ENCODE measurements around the gene SMAP1.

SMAP1 gene

DNA sequence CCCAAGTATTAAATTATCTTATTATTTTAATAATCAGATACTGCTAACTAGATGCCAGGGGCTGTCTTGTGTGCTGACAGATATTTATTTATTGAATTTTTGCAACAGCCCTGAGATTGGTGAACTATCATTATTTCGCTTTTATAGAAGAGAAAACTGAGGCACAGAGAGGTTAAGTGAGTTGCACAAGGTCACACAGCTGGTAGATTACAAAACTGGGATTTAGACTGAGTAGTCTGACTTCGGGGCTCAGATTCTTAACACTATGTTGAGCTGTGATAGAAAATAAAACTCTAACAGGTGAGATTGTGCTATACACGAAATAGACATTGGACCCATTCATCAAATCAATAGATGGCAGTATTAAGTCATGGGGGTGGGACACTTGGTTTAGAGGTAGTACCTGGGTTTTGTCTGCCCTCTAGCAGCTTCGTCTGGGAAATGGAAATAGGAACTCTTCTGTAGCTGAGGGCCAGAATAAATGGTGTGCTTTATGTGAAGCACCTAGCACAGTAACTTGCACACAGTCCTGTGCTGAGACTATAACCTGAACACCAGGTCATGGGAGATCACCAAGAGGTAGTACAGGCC is 175.7 kb downstream of the SMAP1 start:
- no peak for DNase-seq

DNA sequence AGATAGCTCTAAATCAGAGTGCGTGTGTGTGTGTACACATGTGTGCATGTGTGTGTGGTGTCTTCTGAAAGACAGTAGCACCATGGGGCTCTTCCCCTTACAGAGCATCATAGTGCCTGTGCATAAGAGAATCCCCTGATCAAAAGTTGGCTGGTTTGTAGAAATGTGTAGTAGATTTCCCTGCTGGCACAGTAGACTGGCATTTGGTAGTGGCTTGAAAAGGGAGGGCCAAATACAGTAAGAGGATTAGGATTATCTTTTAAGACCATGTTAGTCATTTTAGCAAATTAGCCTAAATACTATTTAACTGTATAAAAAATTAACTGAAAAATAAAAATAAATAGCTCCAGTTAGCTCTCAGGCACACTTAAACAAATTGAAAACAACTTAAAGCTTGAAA is 176.6 kb downstream of the SMAP1 start:
- DNase-seq, result no peak

DNA sequence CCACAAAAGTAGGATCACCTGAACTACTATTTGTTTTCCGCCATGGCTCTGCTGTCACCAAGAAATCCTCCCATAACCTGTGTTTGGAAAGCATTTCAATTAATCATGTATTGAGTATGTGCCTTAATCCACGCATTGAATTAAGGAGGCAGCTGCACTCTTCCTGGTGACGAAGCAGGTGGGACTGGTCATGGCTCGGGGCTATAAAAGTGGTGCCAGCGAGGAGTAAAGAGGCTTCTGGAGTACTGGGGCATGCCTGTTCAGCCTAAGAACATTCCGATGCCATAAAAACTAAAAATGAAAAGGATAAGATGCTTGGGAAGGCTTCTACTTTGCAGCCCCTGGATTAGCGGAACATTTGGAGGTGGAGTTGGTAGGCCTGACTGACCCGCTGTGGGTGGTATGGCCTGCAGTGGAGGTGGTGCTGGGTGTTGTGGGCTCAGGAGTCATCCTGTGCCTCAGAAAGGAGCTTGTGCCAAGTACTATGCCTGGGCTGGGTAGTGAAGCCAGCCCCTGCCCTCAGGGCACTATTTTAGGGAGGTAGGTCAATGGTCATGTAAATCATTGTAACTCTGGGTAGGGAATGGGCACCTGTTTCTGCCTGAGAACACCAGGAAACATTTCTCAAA is 178.6 kb downstream of the SMAP1 start:
- peak; percentile 30 to 79 for DNase-seq

DNA sequence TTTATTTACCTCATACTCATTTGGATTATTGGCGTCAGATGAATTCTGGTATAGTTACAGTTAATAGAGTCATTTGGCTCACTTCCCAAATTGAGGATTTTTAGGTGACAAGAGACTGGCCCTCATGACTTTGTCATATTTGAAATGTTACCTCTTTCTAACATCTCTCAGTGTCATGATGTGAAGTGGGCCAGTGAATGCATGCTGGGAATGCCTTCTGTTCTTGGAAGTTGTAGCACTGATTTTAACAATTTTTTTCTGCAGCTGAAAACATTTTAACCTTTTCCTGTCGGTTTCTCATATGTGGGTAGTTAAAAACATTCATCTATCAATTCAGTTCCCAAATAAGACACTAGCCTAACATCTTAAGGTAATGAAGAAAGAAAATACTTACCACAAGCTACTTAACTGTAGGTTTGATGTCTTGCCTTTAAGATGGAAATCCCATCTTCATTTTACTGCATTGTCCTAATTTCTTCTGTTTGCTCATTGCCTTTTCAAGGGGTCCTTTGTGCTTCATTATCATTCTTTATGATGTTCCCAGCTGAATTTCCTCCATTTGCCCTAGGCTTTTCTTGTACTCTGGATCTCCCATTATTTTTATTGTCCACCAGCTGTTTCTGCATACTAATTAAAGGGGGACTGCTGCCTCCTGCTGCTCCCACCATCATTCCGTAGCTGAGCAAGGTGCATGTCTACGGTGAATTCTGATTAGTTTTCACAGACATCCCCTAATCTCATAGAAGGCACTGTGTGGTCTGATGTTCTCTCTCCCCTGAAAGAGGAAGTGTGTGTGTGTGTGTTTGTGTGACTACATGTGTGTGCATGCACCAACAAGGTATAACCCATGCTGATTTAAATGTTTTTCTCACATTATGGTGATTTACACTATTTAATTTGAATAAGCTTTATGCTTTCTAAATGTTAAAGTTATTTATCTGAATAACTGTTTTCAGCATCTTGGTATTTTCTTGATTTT is 179.7 kb downstream of the SMAP1 start:
- peak in 1 of 2 experiments; percentile 7 for DNase-seq

DNA sequence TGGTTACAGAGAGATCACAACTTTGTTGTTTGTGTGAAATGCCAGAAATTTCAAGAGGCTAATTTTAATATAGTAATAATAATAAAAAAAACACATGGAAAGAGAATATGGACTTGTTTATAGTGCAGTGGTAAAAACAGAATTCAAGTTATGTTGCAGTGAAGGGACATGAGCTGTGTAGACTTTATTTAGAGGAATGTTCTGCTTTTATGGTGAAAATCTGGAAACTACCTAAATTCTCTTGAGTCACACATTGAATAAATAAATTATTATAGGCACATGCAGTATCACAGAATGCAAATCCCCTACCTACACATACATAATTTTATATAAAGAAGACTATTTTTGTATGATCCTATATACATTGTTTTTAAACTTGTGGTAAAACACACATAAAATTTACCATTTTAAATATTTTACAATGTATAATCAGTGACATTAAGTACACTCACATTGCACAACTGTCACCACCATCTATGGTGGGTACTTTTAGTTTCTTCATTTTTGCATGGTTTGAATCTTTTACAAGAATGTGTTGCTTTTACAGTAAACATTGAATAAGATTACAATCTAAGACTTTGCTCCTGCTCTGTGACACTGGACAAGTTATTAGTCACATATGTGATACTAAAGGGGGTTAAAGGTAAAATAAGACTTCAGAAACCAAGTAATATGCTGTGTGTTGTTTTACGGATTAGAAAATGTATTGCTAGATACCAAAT is 181.8 kb downstream of the SMAP1 start:
- DNase-seq, result no peak

DNA sequence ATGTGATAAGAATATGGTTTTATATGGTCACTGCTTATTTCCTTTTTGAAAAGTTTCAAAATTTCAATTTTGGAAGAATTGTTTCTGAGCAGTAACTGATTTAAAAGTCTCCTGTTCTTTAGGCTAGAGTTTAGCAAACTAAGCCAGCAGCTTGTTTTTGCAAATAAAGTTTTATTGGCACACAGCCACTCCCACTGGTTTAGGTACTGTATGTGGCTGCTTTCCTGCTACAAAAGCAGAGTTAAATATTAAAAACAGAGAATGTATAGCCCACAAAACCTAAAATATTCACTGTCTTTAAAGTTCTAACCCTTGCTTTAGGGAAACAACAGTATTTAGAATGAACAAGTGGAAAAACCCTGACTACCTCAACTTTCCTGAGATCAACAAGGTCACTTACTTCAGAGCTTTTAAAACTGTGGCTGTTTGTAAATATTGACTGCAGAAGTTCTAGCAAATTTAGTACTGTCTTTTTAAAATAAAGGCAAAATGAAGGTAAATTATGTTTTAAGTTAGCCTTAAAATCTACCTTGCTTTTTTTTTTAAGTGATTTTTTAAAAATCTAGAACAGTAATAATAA is 185.1 kb downstream of the SMAP1 start:
- no peak for DNase-seq

DNA sequence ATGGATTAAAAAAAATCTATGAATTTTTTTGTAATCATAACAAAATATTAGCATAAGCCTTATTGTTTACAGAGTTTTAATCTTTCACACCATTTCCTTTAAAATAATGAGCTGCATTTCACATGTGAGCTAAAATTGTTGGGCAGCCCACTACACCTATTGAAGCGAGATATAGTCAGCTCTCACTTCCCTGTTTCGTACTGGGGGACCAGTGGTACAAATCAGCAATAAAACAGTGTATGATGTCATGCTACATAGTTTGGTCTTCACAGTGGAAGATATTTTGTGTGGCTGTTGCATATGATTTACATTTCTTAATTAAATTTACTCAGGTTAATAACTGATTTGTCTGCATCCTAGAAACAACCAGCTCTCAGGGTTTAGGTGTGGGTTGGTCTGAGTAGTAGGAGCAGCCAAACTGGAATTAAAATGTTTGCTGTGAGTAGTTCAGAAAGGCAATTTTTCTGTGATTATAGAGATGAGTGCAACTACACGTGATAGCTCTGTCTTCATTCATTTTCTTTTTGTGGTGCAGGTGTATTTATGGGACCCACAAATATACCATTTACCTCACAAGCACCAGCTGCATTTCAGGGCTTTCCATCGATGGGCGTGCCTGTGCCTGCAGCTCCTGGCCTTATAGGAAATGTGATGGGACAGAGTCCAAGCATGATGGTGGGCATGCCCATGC is 189.8 kb downstream of the SMAP1 start:
- DNase-seq, result peak in 1 of 2 experiments; percentile 46

DNA sequence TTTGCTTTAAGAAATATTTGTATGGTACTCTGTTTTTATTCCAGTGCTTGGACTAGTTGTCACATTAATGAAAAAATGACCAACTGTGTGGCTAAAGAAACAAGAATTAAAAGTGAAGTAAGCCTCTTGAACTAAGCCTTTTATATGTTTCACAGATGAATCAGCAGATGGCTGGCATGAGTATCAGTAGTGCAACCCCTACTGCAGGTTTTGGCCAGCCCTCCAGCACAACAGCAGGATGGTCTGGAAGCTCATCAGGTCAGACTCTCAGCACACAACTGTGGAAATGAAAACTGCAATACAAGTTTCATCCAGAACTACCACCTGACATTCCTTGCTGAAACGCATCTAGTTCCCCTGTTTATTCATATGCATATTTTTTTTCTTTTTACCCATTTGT is 192.4 kb downstream of the SMAP1 start:
- DNase-seq, result peak in 1 of 2 experiments; percentile 1

DNA sequence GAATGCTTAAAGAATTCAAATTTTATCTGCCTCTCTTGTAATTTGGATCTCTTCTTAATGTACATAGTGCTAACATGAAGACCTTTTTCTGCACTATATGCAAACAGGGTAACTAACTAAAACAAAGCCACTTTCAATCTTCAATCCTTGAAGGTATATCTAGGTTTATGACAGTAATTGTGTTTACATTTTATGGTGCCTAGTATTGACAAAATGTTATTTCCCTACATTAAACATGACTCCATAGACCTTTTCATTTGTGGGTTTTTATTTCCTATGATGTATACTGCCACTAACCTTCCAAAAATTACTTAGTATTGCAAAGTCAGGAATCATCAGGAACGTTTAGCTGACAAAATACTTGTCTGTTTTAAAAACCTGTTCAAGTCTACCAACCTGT is 193.2 kb downstream of the SMAP1 start:
- DNase-seq, result no peak

DNA sequence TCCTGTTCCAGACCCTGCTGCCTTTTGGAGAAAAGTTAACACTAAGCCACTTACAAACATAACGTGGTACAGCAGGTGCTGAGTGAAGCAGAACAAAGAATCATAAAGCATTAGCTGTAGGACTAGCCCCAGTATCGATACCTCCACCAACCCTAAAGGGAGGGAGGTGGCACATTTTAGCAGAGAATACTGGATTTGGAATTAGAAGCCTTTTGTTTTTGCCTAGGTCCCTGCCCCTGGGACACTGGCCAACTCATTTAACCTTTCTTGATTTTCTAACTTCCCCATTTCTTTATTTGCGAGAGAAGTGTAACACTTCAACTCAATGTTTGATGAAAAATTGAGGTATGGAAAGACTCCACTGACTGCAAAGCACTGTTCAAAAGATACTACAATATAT is 195.7 kb downstream of the SMAP1 start:
- peak in 1 of 2 experiments; percentile 3 for DNase-seq

DNA sequence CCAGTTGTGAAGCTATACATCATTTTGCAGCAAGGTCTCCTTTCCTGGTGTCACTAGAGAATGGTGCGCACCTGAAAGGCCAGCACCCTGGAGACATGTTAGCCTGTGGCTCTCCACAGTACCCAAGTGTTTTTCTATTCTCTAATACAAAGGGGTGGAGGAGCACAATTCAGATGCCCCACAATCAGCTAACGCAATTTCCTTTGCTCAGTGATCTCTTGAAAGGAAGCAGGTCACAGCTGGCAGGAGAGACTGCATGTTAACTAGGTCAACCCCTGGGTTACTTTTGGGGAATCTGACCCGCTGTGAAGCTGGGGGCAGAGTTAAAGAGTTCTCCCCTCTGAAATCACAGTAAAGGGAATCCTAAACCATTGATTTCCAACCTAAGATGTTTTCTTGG is 196.7 kb downstream of the SMAP1 start:
- no peak for DNase-seq

DNA sequence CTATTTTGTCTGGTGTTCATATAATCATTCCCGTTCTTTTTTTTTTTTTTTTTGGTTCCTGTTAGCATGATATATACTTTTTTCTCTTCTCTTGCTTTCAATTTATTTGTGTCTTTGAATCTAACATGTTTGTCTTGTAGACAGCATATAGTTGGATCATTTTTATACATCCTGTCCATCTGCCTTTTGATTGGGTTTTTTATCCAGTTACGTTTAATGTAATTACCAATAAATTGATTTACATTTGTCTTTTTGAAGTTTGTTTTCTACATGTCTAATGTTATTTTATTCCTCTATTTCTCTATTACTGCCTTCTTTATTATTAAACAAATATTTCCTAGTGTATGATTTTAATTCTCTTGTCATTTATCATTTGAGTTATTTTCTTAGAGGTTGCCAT is 204.8 kb downstream of the SMAP1 start:
- no peak for DNase-seq

DNA sequence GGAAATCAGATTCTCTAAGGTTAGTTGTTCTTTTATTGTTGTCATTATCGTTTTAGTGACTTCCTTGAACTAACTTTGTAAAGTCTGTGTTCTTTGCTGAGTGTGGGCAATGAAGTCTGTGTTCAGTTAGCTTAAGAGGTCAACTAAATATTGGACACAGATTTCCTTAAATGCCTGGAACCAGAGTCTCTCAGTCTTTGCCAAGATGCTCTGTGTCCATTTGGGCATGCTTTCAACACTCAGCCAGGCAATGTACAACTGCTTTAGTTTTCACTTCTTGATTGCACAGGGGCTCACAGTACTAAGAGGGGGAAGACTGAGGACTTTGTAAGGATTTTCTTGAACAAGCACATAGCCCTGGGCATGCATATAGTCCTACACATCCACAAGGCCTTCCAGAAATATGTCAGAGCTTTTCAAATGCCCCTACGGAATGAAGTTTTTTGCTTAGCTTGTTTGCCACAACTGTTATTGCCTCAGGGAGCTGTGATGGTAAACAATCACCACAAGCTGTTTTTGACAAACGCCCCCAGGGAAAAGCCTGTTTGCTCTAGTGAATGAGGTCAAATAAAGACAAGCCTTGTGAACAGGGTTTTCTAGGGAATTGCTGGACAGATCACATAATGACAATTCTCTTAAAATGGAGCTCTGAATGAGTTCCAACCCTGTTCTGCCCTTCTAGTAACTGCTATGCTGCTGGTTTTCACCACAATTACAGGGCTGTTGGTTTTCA is 206.7 kb downstream of the SMAP1 start:
- DNase-seq, result peak in 1 of 2 experiments; percentile 34

DNA sequence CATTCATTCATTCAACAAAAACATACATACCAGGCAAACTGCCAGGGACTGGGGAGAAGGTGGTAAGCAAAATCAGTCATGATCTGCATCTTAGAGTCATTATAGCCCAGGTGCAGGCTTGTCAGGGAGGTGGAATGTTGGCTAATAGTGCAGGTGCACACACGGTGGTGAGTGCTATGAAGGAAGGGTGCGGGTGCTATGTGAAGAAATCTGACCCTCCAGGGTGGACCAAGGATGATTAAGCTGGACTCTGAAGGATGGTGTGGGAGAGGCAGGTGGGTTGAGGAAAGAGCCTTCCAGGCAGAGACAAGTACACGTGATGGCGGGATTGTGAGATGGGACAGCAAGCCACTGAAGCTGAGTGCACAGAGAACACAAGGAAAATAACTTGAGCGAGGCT is 211.8 kb downstream of the SMAP1 start:
- no peak for DNase-seq

DNA sequence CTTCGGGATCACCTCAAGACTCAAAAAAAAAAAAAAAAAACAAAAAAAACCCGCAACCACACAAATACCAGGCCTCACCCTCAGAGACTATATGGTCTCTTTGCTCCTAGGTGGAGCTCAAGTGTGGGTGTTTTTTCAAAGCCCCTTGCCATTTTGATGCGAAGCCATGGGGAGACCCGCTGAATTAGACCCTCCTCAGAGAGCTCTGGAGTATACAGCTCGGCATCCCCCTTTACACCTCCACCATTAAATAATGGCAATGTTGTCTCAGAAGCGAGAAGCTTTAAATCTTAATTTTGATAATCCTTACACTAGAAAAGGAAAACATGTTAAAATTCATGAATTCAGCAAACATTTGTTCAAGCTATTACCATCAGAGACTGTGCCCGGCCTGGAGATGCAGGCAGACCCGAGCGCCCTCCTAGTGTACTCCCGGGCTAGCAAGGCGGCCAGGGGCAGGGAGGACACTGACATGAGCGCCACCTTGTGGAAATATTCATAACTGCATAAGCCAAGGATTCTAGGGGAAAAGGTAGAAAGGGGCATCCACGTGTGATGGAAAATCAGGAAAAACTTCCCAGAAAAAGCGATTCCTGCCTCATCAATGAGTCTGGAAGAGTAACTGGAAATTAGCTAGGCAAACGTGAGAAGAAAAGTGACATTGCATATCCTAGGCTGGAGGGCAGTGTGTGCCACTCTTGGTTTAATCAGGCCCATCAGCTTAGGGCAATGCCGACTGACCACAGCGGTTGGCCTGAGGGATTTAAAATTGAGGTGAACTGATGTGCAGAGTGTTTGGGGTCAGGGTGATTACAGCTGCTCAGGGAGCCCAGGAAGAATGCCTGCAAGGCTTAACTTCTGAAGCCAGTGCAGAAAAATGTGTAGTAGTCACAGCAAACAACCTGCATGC is 216.6 kb downstream of the SMAP1 start:
- DNase-seq, result peak; percentile 61 to 68

DNA sequence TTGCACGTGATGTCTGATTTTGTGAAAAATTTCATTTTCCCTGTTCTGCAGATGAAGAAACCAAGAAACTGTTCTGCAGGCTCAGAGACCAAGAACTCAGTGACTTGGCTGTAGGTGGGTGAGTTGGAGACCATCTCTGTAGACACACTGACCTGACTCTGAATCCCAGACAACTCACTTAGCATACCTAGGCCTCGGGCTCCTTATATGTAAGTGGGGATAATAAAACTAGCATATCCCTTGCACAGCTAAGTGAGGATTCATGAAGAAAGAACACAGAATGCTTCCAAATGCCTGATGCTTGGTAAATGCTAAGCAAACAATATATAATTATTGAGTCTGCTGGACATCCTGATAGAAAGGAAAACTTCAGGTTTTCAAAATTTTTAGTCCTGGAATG is 218.4 kb downstream of the SMAP1 start:
- DNase-seq, result no peak

DNA sequence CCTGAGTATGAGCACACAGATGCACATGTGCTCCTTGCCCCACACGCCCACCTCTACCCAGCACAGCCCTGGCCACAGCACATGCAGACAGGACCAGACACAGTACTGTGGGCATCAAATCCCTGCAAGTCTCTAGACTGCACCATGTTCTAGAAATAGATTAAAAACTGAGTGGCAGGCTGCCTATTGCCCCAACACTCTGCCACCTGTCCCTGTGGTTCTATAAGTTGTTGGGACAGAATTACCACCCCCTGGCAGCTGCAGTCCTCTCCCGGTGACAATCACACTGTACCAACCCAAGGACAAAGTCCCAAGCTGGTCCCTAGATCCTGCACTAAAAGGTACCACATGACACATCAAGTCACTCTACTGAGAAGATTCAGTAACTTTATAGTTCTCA is 219.0 kb downstream of the SMAP1 start:
- DNase-seq, result no peak

DNA sequence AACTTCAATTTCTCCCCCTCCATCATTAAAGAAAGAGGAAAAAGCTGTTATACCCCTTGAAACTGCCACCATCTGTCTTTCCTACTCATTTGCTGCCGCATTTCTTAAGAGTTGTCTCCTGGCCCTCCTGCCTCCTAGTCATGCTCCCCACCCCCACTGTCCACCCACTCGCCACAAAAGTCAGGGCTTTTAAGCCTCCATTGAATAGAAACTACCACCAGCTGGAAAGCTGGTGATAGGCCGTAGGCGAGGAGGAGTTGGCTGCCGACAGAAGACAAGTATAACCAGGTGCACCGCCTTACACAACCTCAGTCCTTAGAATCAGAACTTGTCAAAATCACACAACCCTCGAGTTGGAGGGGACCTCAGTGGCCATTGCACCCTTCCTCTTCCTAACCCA is 221.6 kb downstream of the SMAP1 start:
- no peak for DNase-seq

DNA sequence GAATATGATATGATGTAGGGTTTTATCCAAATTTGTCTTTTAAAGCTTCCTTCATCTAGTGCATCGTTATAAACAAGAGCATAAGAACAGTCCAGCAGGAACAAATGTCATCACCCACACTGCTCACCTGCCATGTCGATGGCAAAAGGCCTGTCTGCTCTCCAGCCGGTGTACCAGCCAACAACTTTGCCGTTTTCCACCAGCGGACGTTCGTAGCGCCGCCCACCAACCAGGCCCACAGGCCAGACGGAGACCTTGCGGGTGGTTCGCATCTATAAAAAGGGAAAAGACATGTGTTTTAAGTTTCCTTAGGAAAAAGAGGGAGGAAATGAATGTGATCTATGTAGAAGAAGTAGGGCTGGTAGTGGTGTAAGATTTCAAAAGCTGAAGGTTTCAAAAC is 226.3 kb downstream of the SMAP1 start:
- DNase-seq, result no peak

DNA sequence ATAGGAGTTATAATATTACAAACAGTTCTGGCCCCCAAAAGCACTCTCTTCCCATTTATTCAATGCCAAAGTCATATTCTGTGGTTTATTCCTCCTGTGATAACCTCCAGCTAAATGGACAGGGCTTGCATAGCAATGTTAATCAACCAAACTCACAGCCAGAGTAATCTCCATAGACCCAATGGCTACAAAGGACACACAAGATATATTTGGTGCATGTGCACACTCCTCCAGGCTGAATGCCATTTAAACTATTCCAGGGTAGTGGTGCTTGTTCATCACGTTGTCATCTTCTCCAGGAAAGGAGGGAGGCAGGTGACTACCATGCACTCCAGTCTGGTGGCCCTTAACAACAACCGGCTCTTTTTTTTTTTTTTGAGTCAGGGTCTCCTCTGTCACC is 232.4 kb downstream of the SMAP1 start:
- no peak for DNase-seq
